H1 (cell line): ENCODE data around the gene TRAPPC3. TPM values are rescaled to one million over a fixed set of nuclear protein-coding genes. Genes with fewer than 3 reads are reported as not detected.

Source experiments
- CTCF ChIA-PET: fragments of 300-600 bp; sonication (Branson Sonifier 250); formaldehyde crosslinking; loops from one replicate; lab custom pipeline; 2021; ENCODE audit not compliant: partially characterized antibody; lab: Charles Lee
- POLR2A ChIA-PET: fragments of 300-600 bp; sonication (Branson Sonifier 250); formaldehyde crosslinking; loops from one replicate; lab custom pipeline; 2021; ENCODE audit warnings: inconsistent platforms; ENCODE audit not compliant: partially characterized antibody; lab: Charles Lee
- DNase-seq, 2 experiments: peaks; one replicate each; pipeline versions ENCODE4 v3.0.0 to v3.0.0-alpha.2; 2010 to 2022; ENCODE audit warnings: low spot score in 2 of 2, low read depth in 1 of 2, mixed read lengths in 1 of 2
- FAIRE-seq: peaks from 2 replicates; lab custom pipeline; 2011; peaks lifted over from hg19 to GRCh38; lab: Jason Lieb, UNC
- H2AFZ ChIP-seq: 2 replicates; pipeline ENCODE4 v1.8.1; 2012; ENCODE audit warnings: low read length, inconsistent platforms
- H2AK5ac ChIP-seq: 2 replicates; pipeline ENCODE4 v1.6.1; 2013; ENCODE audit warnings: low read depth, low read length
- H2BK120ac ChIP-seq: replicated peaks from 2 replicates; pipeline ENCODE3; 2013; ENCODE audit warnings: low read depth, low read length, inconsistent platforms
- H2BK12ac ChIP-seq: 2 replicates; pipeline ENCODE4 v1.6.1; 2013; ENCODE audit warnings: low read depth, low read length
- H2BK15ac ChIP-seq: 2 replicates; pipeline ENCODE4 v1.6.1; 2013; ENCODE audit warnings: low read length
- H2BK20ac ChIP-seq: 2 replicates; pipeline ENCODE4 v1.6.1; 2013; ENCODE audit warnings: low read length
- H2BK5ac ChIP-seq: 2 replicates; pipeline ENCODE4 v1.6.1; 2013; ENCODE audit warnings: low read depth, low read length
- H3K14ac ChIP-seq: 2 replicates; pipeline ENCODE4 v1.6.1; 2013; ENCODE audit warnings: inconsistent platforms; ENCODE audit not compliant: insufficient read length
- H3K18ac ChIP-seq: 2 replicates; pipeline ENCODE4 v1.6.1; 2013; ENCODE audit warnings: low read length; ENCODE audit errors: extremely low read depth
- H3K23ac ChIP-seq: 2 replicates; pipeline ENCODE4 v1.6.1; 2013; ENCODE audit warnings: inconsistent platforms; ENCODE audit not compliant: insufficient read length
- H3K23me2 ChIP-seq: 2 replicates; pipeline ENCODE4 v1.6.1; 2013; ENCODE audit warnings: low read depth, low read length
- H3K27ac ChIP-seq: 2 replicates; pipeline ENCODE4 v1.6.1; 2011; ENCODE audit warnings: low read depth, low read length, inconsistent platforms
- H3K27me3 ChIP-seq, 4 experiments: replicated peaks in 1 of 4; 1 replicate in 1 of 4; 2 replicates in 3 of 4; pipeline versions ENCODE4 v1.6.1 to v1.8.1; 2011 to 2013; ENCODE audit warnings: low read length in 3 of 4, mild to moderate bottlenecking in 3 of 4, inconsistent platforms in 2 of 4, mixed read lengths in 2 of 4, moderate library complexity in 1 of 4; ENCODE audit not compliant: control insufficient read depth in 3 of 4, insufficient read depth in 3 of 4; ENCODE audit errors: extremely low read depth in 1 of 4
- H3K36me3 ChIP-seq, 4 experiments: 2 replicates each; pipeline versions ENCODE4 v1.6.1 to v1.8.1; 2011 to 2013; ENCODE audit warnings: mild to moderate bottlenecking in 4 of 4, low read length in 3 of 4, moderate library complexity in 2 of 4, control low read depth in 1 of 4, inconsistent platforms in 1 of 4; ENCODE audit not compliant: insufficient read depth in 4 of 4, control insufficient read depth in 2 of 4
- H3K4ac ChIP-seq: replicated peaks from 2 replicates; pipeline ENCODE3; 2013; ENCODE audit warnings: low read length, low read depth, mixed read lengths, inconsistent platforms; ENCODE audit not compliant: insufficient read length
- H3K4me1 ChIP-seq, 4 experiments: replicated peaks in 1 of 4; 1 replicate in 1 of 4; 2 replicates in 3 of 4; pipeline versions ENCODE4 v1.6.1 to v1.8.1; 2011 to 2013; ENCODE audit warnings: low read length in 3 of 4, inconsistent platforms in 2 of 4, mixed read lengths in 1 of 4; ENCODE audit not compliant: insufficient read depth in 4 of 4, control insufficient read depth in 3 of 4
- H3K4me2 ChIP-seq, 2 experiments: 2 replicates each; pipeline versions ENCODE4 v1.6.1 to v1.8.1; 2011 to 2013; ENCODE audit warnings: low read depth in 2 of 2, low read length in 2 of 2, control low read depth in 1 of 2, inconsistent platforms in 1 of 2, mild to moderate bottlenecking in 1 of 2; ENCODE audit not compliant: insufficient read depth in 1 of 2
- H3K4me3 ChIP-seq, 4 experiments: fragments of 200-600, 300-600 bp in 1 of 4; sonication (generic), shearing (Covaris generic), sonication (Bioruptor Twin) in 1 of 4; 2 replicates each; pipeline versions ENCODE4 v1.5.1 to v1.8.1; 2011 to 2016; ENCODE audit warnings: low read length in 4 of 4, low read depth in 3 of 4, control low read depth in 2 of 4, inconsistent platforms in 2 of 4, mild to moderate bottlenecking in 2 of 4, mixed read lengths in 1 of 4, moderate library complexity in 1 of 4; ENCODE audit not compliant: insufficient read depth in 2 of 4; ENCODE audit errors: extremely low read depth in 1 of 4
- H3K56ac ChIP-seq: replicated peaks from 2 replicates; pipeline ENCODE3; 2013; ENCODE audit warnings: low read depth, mild to moderate bottlenecking, mixed read lengths, low read length, inconsistent platforms; ENCODE audit not compliant: insufficient read length
- H3K79me1 ChIP-seq: 2 replicates; pipeline ENCODE4 v1.6.1; 2013; ENCODE audit warnings: low read depth, low read length, control low read depth
- H3K79me2 ChIP-seq, 2 experiments: 2 replicates each; pipeline versions ENCODE4 v1.6.1 to v1.8.1; 2012 to 2013; ENCODE audit warnings: low read length in 2 of 2, mild to moderate bottlenecking in 2 of 2, inconsistent platforms in 1 of 2; ENCODE audit not compliant: insufficient read depth in 2 of 2, control insufficient read depth in 1 of 2
- H3K9ac ChIP-seq, 4 experiments: replicated peaks in 1 of 4; 1 replicate in 1 of 4; 2 replicates in 3 of 4; pipeline versions ENCODE4 v1.6.1 to v1.8.1; 2011 to 2013; ENCODE audit warnings: low read depth in 3 of 4, low read length in 3 of 4, control low read depth in 2 of 4, mild to moderate bottlenecking in 2 of 4, moderate library complexity in 2 of 4, inconsistent platforms in 1 of 4; ENCODE audit errors: extremely low read depth in 1 of 4
- H3K9me3 ChIP-seq, 2 experiments: 2 replicates each; pipeline versions ENCODE4 v1.6.1 to v1.8.1; 2012 to 2013; ENCODE audit warnings: mild to moderate bottlenecking in 2 of 2, moderate library complexity in 2 of 2, control low read depth in 1 of 2, inconsistent platforms in 1 of 2, low read depth in 1 of 2, low read length in 1 of 2, mixed read lengths in 1 of 2; ENCODE audit not compliant: insufficient read depth in 2 of 2
- H4K20me1 ChIP-seq, 2 experiments: replicated peaks in 1 of 2; 2 replicates each; pipeline versions ENCODE3 to v1.8.1; 2011 to 2013; ENCODE audit warnings: inconsistent platforms in 2 of 2, low read length in 2 of 2, mild to moderate bottlenecking in 1 of 2; ENCODE audit not compliant: insufficient read depth in 2 of 2, control insufficient read depth in 1 of 2
- H4K5ac ChIP-seq: 2 replicates; pipeline ENCODE4 v1.6.1; 2013; ENCODE audit warnings: low read length, low read depth, mixed read lengths, inconsistent platforms; ENCODE audit not compliant: insufficient read length
- H4K8ac ChIP-seq: 2 replicates; pipeline ENCODE4 v1.8.0; 2013; ENCODE audit warnings: mild to moderate bottlenecking, moderate library complexity, low read length, inconsistent platforms; ENCODE audit not compliant: insufficient read depth; ENCODE audit errors: extremely low read depth
- H4K91ac ChIP-seq: replicated peaks from 2 replicates; pipeline ENCODE3; 2013; ENCODE audit warnings: low read length, mixed read lengths, inconsistent platforms; ENCODE audit not compliant: insufficient read length
- BRCA1 ChIP-seq: IDR thresholded peaks from 2 replicates; pipeline ENCODE4 v1.6.1; 2012; ENCODE audit warnings: low read depth, low read length, improper control_type of control experiment
- CBX8 ChIP-seq: fragments of 300-800, 300-1000 bp; sonication (generic); IDR thresholded peaks from 2 replicates; pipeline ENCODE4 v1.7.1; 2016; ENCODE audit warnings: low read depth, low read length, borderline replicate concordance
- E2F6 ChIP-seq: IDR thresholded peaks from 2 replicates; pipeline ENCODE4 v1.6.1; 2012; ENCODE audit warnings: inconsistent platforms
- HDAC2 ChIP-seq, 2 experiments: fragments of 300-600 bp in 1 of 2; sonication (generic) in 1 of 2; IDR thresholded peaks; 2 replicates each; pipeline ENCODE4 v1.6.1; 2011 to 2012; ENCODE audit warnings: low read depth in 2 of 2, low read length in 2 of 2, mild to moderate bottlenecking in 2 of 2, moderate library complexity in 2 of 2, borderline replicate concordance in 1 of 2, inconsistent platforms in 1 of 2
- JUN ChIP-seq: IDR thresholded peaks from 2 replicates; pipeline ENCODE4 v1.6.1; 2011; ENCODE audit warnings: low read depth, mild to moderate bottlenecking, improper control_type of control experiment, low read length
- POLR2A ChIP-seq, 2 experiments: IDR thresholded peaks; 1 replicate in 1 of 2; 2 replicates in 1 of 2; pipeline ENCODE4 v1.6.1; 2011; ENCODE audit warnings: low read depth in 2 of 2, low read length in 2 of 2, mild to moderate bottlenecking in 2 of 2; ENCODE audit errors: control extremely low read depth in 1 of 2
- RNF2 ChIP-seq: fragments of 200-900, 300-1000 bp; sonication (generic); IDR thresholded peaks from 2 replicates; pipeline ENCODE4 v1.7.1; 2016; ENCODE audit warnings: borderline replicate concordance, low read depth, mild to moderate bottlenecking, antibody characterized with exemption, low read length; ENCODE audit not compliant: poor library complexity, severe bottlenecking; ENCODE audit errors: missing control alignments
- SP4 ChIP-seq: IDR thresholded peaks from 2 replicates; pipeline ENCODE4 v1.6.1; 2012; ENCODE audit warnings: low read length, inconsistent platforms
- WGBS, 2 experiments: shearing (Covaris generic) in 1 of 2; methylation state at CpG; one replicate each; pipeline versions ENCODE4 v1.1.6 to v1.1.7; 2013 to 2015; ENCODE audit warnings: low lambda C conversion rate in 2 of 2, mixed read lengths in 2 of 2, inconsistent platforms in 1 of 2, low coverage in 1 of 2, missing lambda C conversion rate in 1 of 2; ENCODE audit not compliant: insufficient replicate concordance in 2 of 2, insufficient coverage in 1 of 2, insufficient read length in 1 of 2; ENCODE audit errors: extremely low coverage in 1 of 2, missing lambda C conversion rate in 1 of 2; 5-methylcytosine and 5-hydroxymethylcytosine counted together
- polyA plus RNA-seq, 7 experiments: library from polyadenylated mRNA; depleted of rRNA in 3 of 7; stranded (reverse) in 5 of 7; unstranded in 2 of 7; fragments of >200 nt in 5 of 7; fragments of 200-250 nt in 2 of 7; gene quantifications; 1 replicate in 5 of 7; 2 replicates in 1 of 7; 4 replicates in 1 of 7; pipeline versions ENCODE4 v1.2.1 to v1.2.3, GENCODE V29; 2011 to 2013; ENCODE audit warnings: missing spikeins in 2 of 7, mixed read lengths in 2 of 7
- total RNA-seq: library from RNA; stranded (reverse); fragmentation: NEBNext Ultra II Directional; extraction: Animal tissue kit (Norgen Biotek cat#: 25700); gene quantifications from 2 replicates; pipeline ENCODE4 v1.2.1, GENCODE V29; 2021
- TF ChIP-seq, protein P1 (sequence below): IDR thresholded peaks from 2 replicates; pipeline ENCODE4 v1.6.1; 2012; ENCODE audit warnings: low read length, inconsistent platforms
- TF ChIP-seq, protein P2 (sequence below): IDR thresholded peaks from 2 replicates; pipeline ENCODE4 v1.6.1; 2011; ENCODE audit warnings: low read depth, mild to moderate bottlenecking, low read length; ENCODE audit not compliant: insufficient read depth

Gene TRAPPC3
- total and polyA plus RNA-seq, 2 of the 8 experiments (the other 6 are each of a cell fraction or from before 2014, with no cell fraction given): 47.8 to 51.0 TPM

- Histone ChIP-seq H2AFZ (no peak overlapping the region), H3K27ac (no peak overlapping the region), H3K56ac (no peak overlapping the region), H3K79me2 (no peaks in the 10 kb centered on the region), H3K36me3 (peaks cover 0 to 3% (median 0%) of the 10 kb centered on the region in 4 experiments; a peak in 4 of 8 replicates), H3K4me2 (no peak overlapping the region), H3K14ac (no peak overlapping the region), H4K20me1 (peaks cover 0 to 2% of the 10 kb centered on the region in 2 experiments), H4K91ac (no peak overlapping the region), H3K27me3 (no peaks in the 10 kb centered on the region), H3K23ac (no peak overlapping the region), H3K9ac (no peak overlapping the region; a peak in 1 of 7 replicates), H4K5ac (no peak overlapping the region), H2BK15ac (no peak overlapping the region), H4K8ac (no peak overlapping the region), H3K4me3 (no peak overlapping the region), H3K9me3 (no peaks in the 10 kb centered on the region), H2BK12ac (no peak overlapping the region), H2BK20ac (no peak overlapping the region), H3K4ac (no peak overlapping the region), H3K79me1 (no peaks in the 10 kb centered on the region), H2BK5ac (no peak overlapping the region), H2AK5ac (no peak overlapping the region), H3K23me2 (no peaks in the 10 kb centered on the region), H2BK120ac (no peak overlapping the region), H3K4me1 (peaks cover 0 to 2% (median 0%) of the 10 kb centered on the region in 4 experiments; a peak in 2 of 7 replicates), H3K18ac (no peak overlapping the region)
- 91% methylated on average over 5 of the region's 5 CpGs; no CpG with 5 or more reads in 1 of the 2 experiments for WGBS, 2 experiments
- FAIRE-seq (no peak), DNase-seq (no peak)
- CTCF ChIA-PET: interaction anchor here (0.5 to 20.9 kb wide), 4 partner anchors 9 to 234 kb away, joined by 3 to 738 read pairs (median 3); partner anchors contain the start of gene ADPRS
- POLR2A ChIA-PET: interaction anchor here (0.8 to 9.3 kb wide), 3 partner anchors 12 to 38 kb away, joined by 3 to 61 read pairs (median 3); no protein-coding TSS in a partner anchor
- no peak for TF ChIP-seq SP4
- no peak for TF ChIP-seq BRCA1
- TF ChIP-seq JUN: no peak
- TF ChIP-seq POLR2A (IDR thresholded peaks at IDR 0.05; ENCODE audit: control extremely low read depth in 1 of 2, low read depth in 2 of 2, low read length in 2 of 2): no peak
- TF ChIP-seq HDAC2 (IDR thresholded peaks at IDR 0.05; ENCODE audit: borderline replicate concordance in 1 of 2, low read depth in 2 of 2, low read length in 2 of 2): no peak
- TF ChIP-seq E2F6: no peak
- TF ChIP-seq RNF2: no peak
- TF ChIP-seq, protein P1, sequence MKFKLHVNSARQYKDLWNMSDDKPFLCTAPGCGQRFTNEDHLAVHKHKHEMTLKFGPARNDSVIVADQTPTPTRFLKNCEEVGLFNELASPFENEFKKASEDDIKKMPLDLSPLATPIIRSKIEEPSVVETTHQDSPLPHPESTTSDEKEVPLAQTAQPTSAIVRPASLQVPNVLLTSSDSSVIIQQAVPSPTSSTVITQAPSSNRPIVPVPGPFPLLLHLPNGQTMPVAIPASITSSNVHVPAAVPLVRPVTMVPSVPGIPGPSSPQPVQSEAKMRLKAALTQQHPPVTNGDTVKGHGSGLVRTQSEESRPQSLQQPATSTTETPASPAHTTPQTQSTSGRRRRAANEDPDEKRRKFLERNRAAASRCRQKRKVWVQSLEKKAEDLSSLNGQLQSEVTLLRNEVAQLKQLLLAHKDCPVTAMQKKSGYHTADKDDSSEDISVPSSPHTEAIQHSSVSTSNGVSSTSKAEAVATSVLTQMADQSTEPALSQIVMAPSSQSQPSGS: no peak
- no peak for TF ChIP-seq CBX8
- TF ChIP-seq, protein P2, sequence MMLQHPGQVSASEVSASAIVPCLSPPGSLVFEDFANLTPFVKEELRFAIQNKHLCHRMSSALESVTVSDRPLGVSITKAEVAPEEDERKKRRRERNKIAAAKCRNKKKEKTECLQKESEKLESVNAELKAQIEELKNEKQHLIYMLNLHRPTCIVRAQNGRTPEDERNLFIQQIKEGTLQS: no peak
These were observed 12.1 kb downstream of the TRAPPC3 start for GRCh38 chr1:36137226-36137625.
